HEK293 (cell line): ENCODE data around the gene FCHO2.

Experiments used
- FEZF1 ChIP-seq: fragments of 450-650 bp; formaldehyde crosslinking; IDR thresholded peaks from 2 replicates; pipeline ENCODE4 v1.5.1; 2016; ENCODE audit warnings: missing biosample characterization, missing genetic modification characterization
- HIC1 ChIP-seq: fragments of 450-650 bp; formaldehyde crosslinking; IDR thresholded peaks from 2 replicates; pipeline ENCODE4 v1.5.1; 2016; ENCODE audit warnings: missing biosample characterization, missing genetic modification characterization
- IKZF3 ChIP-seq: fragments of 450-650 bp; IDR thresholded peaks from 2 replicates; pipeline ENCODE4 v1.5.0; 2018; ENCODE audit warnings: missing biosample characterization, mild to moderate bottlenecking, missing genetic modification characterization, moderate library complexity
- KLF10 ChIP-seq: fragments of 450-650 bp; IDR thresholded peaks from 2 replicates; pipeline ENCODE4 v1.5.1; 2018; ENCODE audit warnings: missing biosample characterization, mild to moderate bottlenecking, missing genetic modification characterization
- OVOL3 ChIP-seq: fragments of 450-650 bp; formaldehyde crosslinking; IDR thresholded peaks from 2 replicates; pipeline ENCODE4 v1.5.1; 2016; ENCODE audit warnings: missing biosample characterization, missing genetic modification characterization
- PATZ1 ChIP-seq: fragments of 450-650 bp; formaldehyde crosslinking; IDR thresholded peaks from 2 replicates; pipeline ENCODE4 v1.5.1; 2016; ENCODE audit warnings: missing biosample characterization, missing genetic modification characterization
- PRDM4 ChIP-seq: fragments of 450-650 bp; formaldehyde crosslinking; IDR thresholded peaks from 2 replicates; pipeline ENCODE4 v1.5.1; 2017; ENCODE audit warnings: missing biosample characterization, missing genetic modification characterization
- PRDM6 ChIP-seq: fragments of 450-650 bp; formaldehyde crosslinking; IDR thresholded peaks from 2 replicates; pipeline ENCODE4 v1.5.1; 2017; ENCODE audit warnings: missing biosample characterization, missing genetic modification characterization
- ZBTB44 ChIP-seq: fragments of 450-650 bp; IDR thresholded peaks from 2 replicates; pipeline ENCODE4 v1.5.1; 2018; ENCODE audit warnings: missing biosample characterization, mild to moderate bottlenecking, missing genetic modification characterization
- ZFP69B ChIP-seq: fragments of 450-650 bp; formaldehyde crosslinking; IDR thresholded peaks from 2 replicates; pipeline ENCODE4 v1.5.1; 2016; ENCODE audit warnings: missing biosample characterization, missing genetic modification characterization
- ZNF112 ChIP-seq: fragments of 450-650 bp; formaldehyde crosslinking; IDR thresholded peaks from 2 replicates; pipeline ENCODE4 v1.5.0; 2017; ENCODE audit warnings: missing biosample characterization, missing genetic modification characterization
- ZNF155 ChIP-seq: fragments of 450-650 bp; formaldehyde crosslinking; IDR thresholded peaks from 2 replicates; pipeline ENCODE4 v1.5.1; 2016; ENCODE audit warnings: missing biosample characterization, missing genetic modification characterization
- ZNF169 ChIP-seq: fragments of 450-650 bp; formaldehyde crosslinking; IDR thresholded peaks from 2 replicates; pipeline ENCODE4 v1.5.1; 2016; ENCODE audit warnings: missing biosample characterization, missing genetic modification characterization
- ZNF18 ChIP-seq: fragments of 450-650 bp; formaldehyde crosslinking; IDR thresholded peaks from 2 replicates; pipeline ENCODE4 v1.5.1; 2016; ENCODE audit warnings: missing biosample characterization, missing genetic modification characterization
- ZNF24 ChIP-seq: fragments of 450-650 bp; formaldehyde crosslinking; IDR thresholded peaks from 2 replicates; pipeline ENCODE4 v1.5.1; 2016; ENCODE audit warnings: missing biosample characterization, missing genetic modification characterization
- ZNF350 ChIP-seq: fragments of 450-650 bp; formaldehyde crosslinking; IDR thresholded peaks from 2 replicates; pipeline ENCODE4 v1.5.0; 2017; ENCODE audit warnings: missing biosample characterization, mild to moderate bottlenecking, missing genetic modification characterization
- ZNF529 ChIP-seq: fragments of 450-650 bp; formaldehyde crosslinking; IDR thresholded peaks from 2 replicates; pipeline ENCODE4 v1.5.1; 2017; ENCODE audit warnings: missing genetic modification characterization, missing biosample characterization; ENCODE audit not compliant: insufficient replicate concordance
- ZNF549 ChIP-seq: fragments of 450-650 bp; IDR thresholded peaks from 2 replicates; pipeline ENCODE4 v1.5.1; 2018; ENCODE audit warnings: missing biosample characterization, missing genetic modification characterization, mild to moderate bottlenecking, inconsistent platforms, moderate library complexity
- ZNF555 ChIP-seq: fragments of 450-650 bp; formaldehyde crosslinking; conservative IDR thresholded peaks from 2 replicates; pipeline ENCODE4 v1.5.1; 2017; ENCODE audit warnings: missing biosample characterization, mild to moderate bottlenecking, missing genetic modification characterization, inconsistent platforms
- ZNF629 ChIP-seq: fragments of 450-650 bp; formaldehyde crosslinking; IDR thresholded peaks from 2 replicates; pipeline ENCODE4 v1.5.1; 2017; ENCODE audit warnings: missing biosample characterization, missing genetic modification characterization
- ZNF639 ChIP-seq: fragments of 450-650 bp; formaldehyde crosslinking; IDR thresholded peaks from 2 replicates; pipeline ENCODE4 v1.5.1; 2016; ENCODE audit warnings: missing biosample characterization, missing genetic modification characterization
- ZNF664 ChIP-seq: fragments of 450-650 bp; formaldehyde crosslinking; IDR thresholded peaks from 2 replicates; pipeline ENCODE4 v1.5.1; 2016; ENCODE audit warnings: missing biosample characterization, missing genetic modification characterization
- ZNF701 ChIP-seq: fragments of 450-650 bp; formaldehyde crosslinking; IDR thresholded peaks from 2 replicates; pipeline ENCODE4 v1.5.1; 2016; ENCODE audit warnings: missing biosample characterization, missing genetic modification characterization
- ZNF747 ChIP-seq: fragments of 450-650 bp; formaldehyde crosslinking; IDR thresholded peaks from 2 replicates; pipeline ENCODE4 v1.5.1; 2016; ENCODE audit warnings: missing biosample characterization, missing genetic modification characterization
- ZNF830 ChIP-seq: fragments of 450-650 bp; IDR thresholded peaks from 2 replicates; pipeline ENCODE4 v1.5.0; 2018; ENCODE audit warnings: missing biosample characterization, missing genetic modification characterization, low read depth, mild to moderate bottlenecking, moderate library complexity
- ZSCAN16 ChIP-seq: fragments of 450-650 bp; formaldehyde crosslinking; IDR thresholded peaks from 2 replicates; pipeline ENCODE4 v1.5.1; 2016; ENCODE audit warnings: missing biosample characterization, missing genetic modification characterization
- ZSCAN30 ChIP-seq: fragments of 450-650 bp; IDR thresholded peaks from 2 replicates; pipeline ENCODE4 v1.5.1; 2018; ENCODE audit warnings: missing biosample characterization, mild to moderate bottlenecking, missing genetic modification characterization, moderate library complexity

Gene FCHO2

GRCh38 chr5:73031839-73032238 lies 76.0 kb downstream of the FCHO2 start (continued):
- 0 out of 2 replicates have a peak, but pooled peaks have one; percentile 45 for TF ChIP-seq ZNF639 (tag by site-specific recombination)
- TF ChIP-seq ZNF112 (tag by site-specific recombination): 0 out of 2 replicates have a peak, but pooled peaks have one; percentile 47
- TF ChIP-seq ZNF664 (tag by site-specific recombination): 0 out of 2 replicates have a peak, but pooled peaks have one; percentile 17
- peak; percentile 80 for TF ChIP-seq ZNF350
- TF ChIP-seq ZFP69B (tag by site-specific recombination): 0 out of 2 replicates have a peak, but pooled peaks have one; percentile 43
- TF ChIP-seq ZNF701 (tag by site-specific recombination): 0 out of 2 replicates have a peak, but pooled peaks have one; percentile 8
- peak; percentile 11 for TF ChIP-seq ZNF529 (tag by site-specific recombination)
- peak; percentile 97 for TF ChIP-seq FEZF1 (tag by site-specific recombination)
- no peak; the same call in none of the 2 replicates for TF ChIP-seq PRDM4 (tag by site-specific recombination)
- peak; percentile 96 for TF ChIP-seq ZBTB44 (tag by site-specific recombination)
- TF ChIP-seq ZSCAN30 (tag by site-specific recombination): peak; percentile 88
- peak; percentile 62 for TF ChIP-seq ZNF629 (tag by site-specific recombination)
- TF ChIP-seq ZNF555 (tag by site-specific recombination): no peak
- TF ChIP-seq HIC1 (tag by site-specific recombination): peak; percentile 22; the same call in 1 of the 2 replicates
- TF ChIP-seq ZNF549 (tag by site-specific recombination): no peak
- peak; percentile 81 for TF ChIP-seq PRDM6 (tag by site-specific recombination)
- TF ChIP-seq ZNF747 (tag by site-specific recombination): no peak
- TF ChIP-seq ZNF830: peak; percentile 64; the same call in 1 of the 2 replicates
- TF ChIP-seq ZNF169 (tag by site-specific recombination): no peak
- 0 out of 2 replicates have a peak, but pooled peaks have one; percentile 48 for TF ChIP-seq ZNF18 (tag by site-specific recombination)
- peak; percentile 84 for TF ChIP-seq IKZF3 (tag by site-specific recombination)
- no peak for TF ChIP-seq ZNF155 (tag by site-specific recombination)
- peak; percentile 85; the same call in 1 of the 2 replicates for TF ChIP-seq ZNF24 (tag by site-specific recombination)
- no peak for TF ChIP-seq ZSCAN16 (tag by site-specific recombination)
- peak; percentile 63; the same call in 1 of the 2 replicates for TF ChIP-seq KLF10 (tag by site-specific recombination)
- peak; percentile 94 for TF ChIP-seq PATZ1 (tag by site-specific recombination)
- peak; percentile 38; the same call in 1 of the 2 replicates for TF ChIP-seq OVOL3
